GM19351 (cell line): Measurements from ENCODE around the gene EPDR1.

Experiments used
- ATAC-seq: cut with Tn5 transposase; IDR thresholded peaks from one replicate; pipeline ENCODE4 v1.9.1; 2021; ENCODE audit warnings: mild to moderate bottlenecking, moderate library complexity; ENCODE audit not compliant: unreplicated experiment

Gene EPDR1

GRCh38 chr7:37920305-37920848 lies at the start of gene EPDR1:
Gene EPDR1, plus strand, starts transcription at chr7:37920640. Its CDS starts 300 bp downstream, at chr7:37920940.
- peak; percentile 22 for ATAC-seq

DNA sequence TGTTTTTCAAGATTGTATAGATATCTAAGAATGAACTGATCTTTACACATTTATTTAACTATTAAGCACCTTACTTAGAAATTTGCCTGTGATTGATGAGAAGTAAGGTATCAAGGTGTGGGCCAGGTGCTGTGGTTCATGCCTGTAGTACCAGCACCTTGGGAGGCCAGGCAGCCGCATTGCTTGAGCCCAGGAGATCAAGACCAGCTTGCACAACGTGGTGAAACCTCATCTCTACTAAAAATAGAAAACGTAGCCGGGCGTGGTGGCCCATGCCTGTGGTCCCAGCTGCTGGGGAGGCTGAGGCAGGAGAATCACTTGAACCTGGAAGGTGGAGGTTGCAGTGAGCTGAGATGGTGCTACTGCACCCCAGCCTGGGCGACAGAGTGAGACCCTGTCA lies 38.4 kb upstream of the EPDR1 start:
- no peak for ATAC-seq

GRCh38 chr7:37893359-37893758 lies 27.1 kb upstream of the EPDR1 start:
- ATAC-seq: no peak

- no peak for ATAC-seq
Measured at GRCh38 chr7:37894671-37895070, 25.8 kb upstream of the EPDR1 start.

- ATAC-seq: no peak
Measured at GRCh38 chr7:37899712-37900247, 20.7 kb upstream of the EPDR1 start.

DNA sequence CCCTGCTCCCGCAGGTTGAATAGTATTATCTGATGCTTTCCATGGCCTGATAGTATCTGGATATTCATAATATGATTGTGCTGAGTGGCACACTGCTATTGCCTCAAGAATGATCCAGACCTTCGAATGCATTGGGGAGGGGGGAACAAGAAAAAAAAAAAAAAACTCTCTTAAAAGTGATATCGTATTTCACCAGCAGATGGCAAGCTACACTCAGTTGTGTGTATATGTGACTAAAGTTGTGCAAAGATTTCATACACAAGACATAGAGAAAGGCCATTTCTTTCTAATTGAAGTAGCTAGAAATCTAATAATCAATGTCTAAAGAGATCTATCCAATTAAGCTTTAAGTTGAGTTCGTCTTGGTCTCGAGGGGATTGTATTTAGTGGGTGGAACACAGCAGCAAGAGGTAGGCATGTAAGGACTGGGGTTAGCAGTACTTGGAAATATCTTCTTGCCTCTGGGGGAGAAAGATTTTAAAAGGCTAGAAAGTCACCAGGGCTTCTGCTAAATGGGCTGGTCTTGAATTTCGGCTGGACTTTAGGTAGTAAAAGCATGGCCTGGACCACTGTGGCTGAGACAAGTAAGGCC lies 19.1 kb upstream of the EPDR1 start:
- ATAC-seq: no peak

DNA sequence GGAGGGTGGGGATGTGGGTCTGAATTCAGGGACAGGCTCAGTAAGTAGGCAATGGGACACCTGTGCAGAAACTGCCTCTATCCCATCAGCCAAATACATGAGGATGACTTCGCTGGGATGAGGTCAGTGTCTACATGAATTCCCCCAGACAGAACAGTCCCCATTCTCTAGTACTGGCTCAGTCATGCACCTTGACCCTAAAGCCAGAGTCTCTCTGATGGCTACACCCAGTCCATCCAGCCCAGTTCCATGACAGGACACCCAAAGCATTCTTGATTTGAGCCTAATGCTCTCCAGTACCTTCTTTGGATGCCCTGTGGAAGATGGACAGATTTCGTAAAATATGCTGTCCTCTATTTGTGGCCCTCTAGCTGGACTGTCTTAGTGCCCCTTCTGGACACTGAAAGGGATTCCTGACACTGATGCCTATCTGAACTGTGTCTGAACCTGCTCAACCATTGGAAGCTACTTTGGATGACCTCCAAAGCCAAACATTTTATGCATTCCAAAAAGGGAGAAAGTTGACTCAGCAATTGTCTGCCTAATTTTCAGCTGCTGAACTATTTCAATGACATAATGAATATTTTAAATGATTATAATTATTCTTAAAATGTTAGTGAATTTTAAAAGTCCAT lies 18.4 kb upstream of the EPDR1 start:
- ATAC-seq: no peak

- ATAC-seq: no peak
Measured at GRCh38 chr7:37908221-37908788, 12.1 kb upstream of the EPDR1 start.

GRCh38 chr7:37912756-37913155 lies 7.7 kb upstream of the EPDR1 start:
- ATAC-seq: no peak

DNA sequence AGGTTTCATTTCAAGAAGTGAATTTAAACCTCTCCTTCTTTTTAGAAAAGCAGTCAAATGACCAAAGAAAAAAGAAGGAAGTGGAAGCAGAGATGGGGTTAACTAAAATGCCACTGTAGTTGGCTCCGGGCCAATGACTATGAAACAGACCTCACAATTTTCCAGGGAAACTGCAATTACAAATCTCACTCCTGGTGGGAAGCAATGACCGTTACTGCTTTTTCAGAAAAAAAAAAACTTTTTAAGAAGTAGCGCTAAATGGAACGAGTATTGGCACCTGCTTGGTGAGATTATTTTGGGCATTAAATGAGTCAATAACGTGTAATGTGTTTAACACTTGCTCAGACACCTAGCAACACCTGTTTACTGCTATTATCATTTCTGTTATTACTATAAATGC lies 5.0 kb upstream of the EPDR1 start:
- no peak for ATAC-seq

GRCh38 chr7:37916017-37916672 lies 4.3 kb upstream of the EPDR1 start:
- no peak for ATAC-seq

GRCh38 chr7:37916673-37917660 lies 3.5 kb upstream of the EPDR1 start, which contains the start of gene SFRP4:
Gene SFRP4, minus strand, starts transcription at chr7:37916817. Its CDS starts 280 bp downstream, at chr7:37916537.
- peak; percentile 52 for ATAC-seq

- no peak for ATAC-seq
Measured at GRCh38 chr7:37918526-37918925, 1.9 kb upstream of the EPDR1 start.

- peak; percentile 41 for ATAC-seq
Measured at GRCh38 chr7:37920849-37921805, 687 bp downstream of the EPDR1 start.

GRCh38 chr7:37921876-37922275 lies 1.4 kb downstream of the EPDR1 start:
- ATAC-seq: no peak

DNA sequence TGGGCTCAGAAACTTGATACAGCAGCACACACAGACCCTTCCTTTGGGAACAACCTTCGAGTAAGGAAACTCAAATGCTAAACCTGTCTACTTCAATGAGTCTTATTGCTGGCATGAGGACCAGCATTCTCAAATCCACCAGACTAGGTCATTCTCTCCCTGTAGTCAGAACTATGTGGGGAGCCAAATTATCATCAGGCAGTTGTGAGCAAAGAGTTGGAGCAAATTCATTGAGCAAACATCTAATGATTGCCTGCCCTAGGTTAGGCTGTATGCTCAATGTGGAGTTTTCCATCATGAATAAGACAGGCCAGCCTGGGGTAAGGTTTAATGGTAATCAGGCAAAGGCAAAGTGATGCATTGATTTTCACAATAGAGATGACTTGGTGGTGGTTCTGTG lies 3.6 kb downstream of the EPDR1 start:
- ATAC-seq: no peak

DNA sequence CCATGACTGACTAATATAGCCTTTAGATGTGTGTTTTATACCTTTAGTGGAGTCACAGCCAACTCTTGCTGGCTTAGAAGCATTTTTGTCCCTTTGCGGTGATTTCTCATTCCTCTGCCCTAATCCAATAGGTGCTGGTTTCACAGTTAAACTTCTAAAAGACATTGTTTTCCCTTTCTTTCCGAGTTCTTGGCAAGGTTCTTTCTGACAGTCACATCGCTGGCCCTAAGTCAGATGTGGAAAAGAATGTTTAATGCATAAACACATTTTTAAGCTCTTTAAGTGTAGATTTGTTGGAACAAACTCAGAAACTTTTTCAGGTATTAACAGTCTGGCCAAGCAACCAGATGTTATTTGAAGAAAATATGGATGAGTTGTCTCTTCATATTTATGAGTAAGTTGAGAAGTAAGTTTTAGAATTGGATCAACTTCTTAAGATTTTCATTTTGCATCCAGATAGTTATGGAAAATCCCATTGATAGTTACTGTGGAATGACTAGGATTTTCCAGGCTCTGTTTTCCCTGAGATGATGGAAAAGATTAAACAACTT lies 4.1 kb downstream of the EPDR1 start:
- ATAC-seq: no peak

DNA sequence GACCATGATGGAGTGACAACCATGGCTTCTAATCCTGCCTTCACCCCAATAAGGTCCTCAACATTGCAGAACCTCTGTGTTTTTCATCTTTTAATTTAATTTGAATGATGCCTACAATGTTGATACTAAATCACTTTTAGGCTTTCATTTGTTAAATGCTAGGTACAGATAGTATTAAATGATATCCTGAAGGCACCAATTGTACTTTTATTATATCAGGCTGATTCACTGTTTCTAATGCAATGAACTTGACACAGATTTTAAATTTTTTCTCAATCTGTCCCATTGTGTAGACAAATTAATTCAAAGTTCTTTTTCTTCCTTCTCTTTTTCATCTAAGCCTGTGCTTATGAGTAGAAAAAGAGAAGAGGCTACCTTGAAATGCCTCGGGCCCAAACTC lies 5.2 kb downstream of the EPDR1 start:
- no peak for ATAC-seq
